SU-DHL-6 (cell line): ENCODE results near the gene ANKRD22.

ENCODE experiments used
- H2AFZ ChIP-seq: fragments of 200-600 bp; sonication (generic); 2 replicates; pipeline ENCODE4 v1.6.1; 2014; ENCODE audit warnings: low read depth, mild to moderate bottlenecking, moderate library complexity, mixed read lengths, antibody characterized with exemption, low read length; ENCODE audit not compliant: severe bottlenecking
- H3F3A ChIP-seq: fragments of 200-600 bp; shearing (Covaris generic); 2 replicates; pipeline ENCODE4 v1.6.0; 2016; ENCODE audit warnings: antibody characterized with exemption, mild to moderate bottlenecking; ENCODE audit not compliant: insufficient read depth
- H3K27ac ChIP-seq: fragments of 200-600 bp; sonication (generic); 2 replicates; pipeline ENCODE4 v1.5.1; 2016; ENCODE audit warnings: low read depth, mild to moderate bottlenecking, low read length, moderate library complexity, mixed read lengths
- H3K27me3 ChIP-seq: fragments of 200-600 bp; sonication (generic), shearing (Covaris generic); 2 replicates; pipeline ENCODE4 v1.6.0; 2014; ENCODE audit warnings: mild to moderate bottlenecking, low read length
- H3K36me3 ChIP-seq: fragments of 200-600 bp; sonication (generic); 2 replicates; pipeline ENCODE4 v1.6.1; 2014; ENCODE audit warnings: mild to moderate bottlenecking, low read length, mixed read lengths
- H3K4me2 ChIP-seq: fragments of 300-600, 200-600 bp; shearing (Covaris generic), sonication (generic); 2 replicates; pipeline ENCODE4 v1.6.0; 2014; ENCODE audit warnings: low read length, low read depth, mild to moderate bottlenecking; ENCODE audit not compliant: poor library complexity, severe bottlenecking
- H3K4me3 ChIP-seq: fragments of 200-600 bp; sonication (generic); 2 replicates; pipeline ENCODE4 v1.5.1; 2014; ENCODE audit warnings: antibody characterized with exemption, low read length, mild to moderate bottlenecking, mixed read lengths; ENCODE audit not compliant: insufficient read depth, poor library complexity, severe bottlenecking
- H3K79me2 ChIP-seq: fragments of 200-600 bp; sonication (generic); 2 replicates; pipeline ENCODE4 v1.6.1; 2014; ENCODE audit warnings: mild to moderate bottlenecking, low read length, moderate library complexity; ENCODE audit not compliant: insufficient read depth
- H3K9ac ChIP-seq: fragments of 200-600 bp; sonication (generic); 2 replicates; pipeline ENCODE4 v1.7.0; 2014; ENCODE audit warnings: mild to moderate bottlenecking, low read length
- H3K9me2 ChIP-seq: fragments of 200-600 bp; sonication (generic); replicated peaks from 2 replicates; pipeline ENCODE4 v1.6.1; 2014; ENCODE audit warnings: low read length; ENCODE audit not compliant: insufficient read depth
- H3K9me3 ChIP-seq: fragments of 200-600 bp; sonication (generic); 2 replicates; pipeline ENCODE4 v1.6.1; 2014; ENCODE audit warnings: low read length, mixed read lengths; ENCODE audit not compliant: insufficient read depth
- H4K20me1 ChIP-seq: fragments of 200-600 bp; sonication (generic); 2 replicates; pipeline ENCODE4 v1.6.1; 2014; ENCODE audit warnings: low read depth, mild to moderate bottlenecking, antibody characterized with exemption, low read length, moderate library complexity, mixed read lengths
- EZH2phosphoT487 ChIP-seq: fragments of 200-600 bp; sonication (generic), shearing (Covaris generic); conservative IDR thresholded peaks from 2 replicates; pipeline ENCODE4 v1.6.1; 2018; ENCODE audit warnings: mild to moderate bottlenecking, antibody characterized with exemption, low read length, moderate library complexity, mixed read lengths
- TF ChIP-seq, protein P1 (sequence below): fragments of 200-600 bp; sonication (generic); IDR thresholded peaks from one replicate; pipeline ENCODE4 v1.5.1; 2017; ENCODE audit warnings: antibody characterized with exemption, mild to moderate bottlenecking, low read length, moderate library complexity; ENCODE audit not compliant: insufficient read depth, poor library complexity, severe bottlenecking

Gene ANKRD22

DNA sequence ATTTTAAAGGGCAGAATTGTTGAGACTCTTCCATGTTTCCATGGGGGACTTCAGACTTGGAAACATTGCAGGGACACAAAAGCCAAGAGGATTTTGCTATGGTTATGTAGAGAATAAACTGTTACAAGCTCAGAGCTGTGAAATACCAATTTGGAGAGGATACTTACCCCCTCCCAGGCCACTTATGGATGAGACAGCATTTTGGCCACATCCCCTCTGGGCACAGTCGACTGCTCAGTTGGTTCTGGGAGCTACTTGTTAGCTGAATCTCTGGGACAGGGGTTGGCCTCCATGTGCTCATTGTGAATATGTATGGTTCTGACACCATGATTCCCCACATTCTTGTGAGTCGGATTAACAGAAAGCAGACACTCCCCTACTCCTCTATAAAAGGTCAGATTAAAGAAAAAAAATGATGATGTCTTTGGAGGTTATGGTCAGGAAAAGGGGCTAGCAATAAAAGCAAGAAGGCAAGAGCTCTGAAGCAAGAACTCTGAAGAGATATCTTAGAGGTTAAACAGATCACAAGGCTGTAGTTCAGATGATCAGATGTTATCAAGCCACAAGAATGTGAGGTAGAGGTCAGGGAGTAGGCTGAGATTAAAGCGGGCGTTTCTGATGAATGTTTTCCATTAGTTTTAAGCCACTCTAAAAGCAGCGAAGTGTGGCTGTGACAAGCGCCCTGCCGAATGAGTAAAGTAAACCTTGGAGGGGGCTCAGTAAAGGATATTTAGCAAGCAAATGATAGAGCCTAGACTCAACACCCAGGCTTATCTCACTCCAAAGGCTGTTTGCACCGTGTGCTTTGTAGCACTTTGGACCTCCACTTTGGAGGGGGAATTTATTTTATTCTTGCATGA is 45.6 kb upstream of the ANKRD22 start:
- Histone ChIP-seq H3K9ac (no peak overlapping the region), H3K36me3 (0 out of 2 replicates have a peak, but pooled peaks cover 4% of the 10 kb centered on the region), H3K27ac (no peak overlapping the region), H4K20me1 (no peaks in the 10 kb centered on the region), H3K4me2 (no peak overlapping the region), H3K79me2 (0 out of 2 replicates have a peak, but pooled peaks cover 12% of the 10 kb centered on the region), H2AFZ (no peak overlapping the region), H3K9me2 (no peaks in the 10 kb centered on the region), H3K4me3 (no peak overlapping the region), H3F3A (no peaks in the 10 kb centered on the region), H3K27me3 (no peaks in the 10 kb centered on the region), H3K9me3 (no peaks in the 10 kb centered on the region)
- no peak for TF ChIP-seq EZH2phosphoT487
- TF ChIP-seq, protein P1, sequence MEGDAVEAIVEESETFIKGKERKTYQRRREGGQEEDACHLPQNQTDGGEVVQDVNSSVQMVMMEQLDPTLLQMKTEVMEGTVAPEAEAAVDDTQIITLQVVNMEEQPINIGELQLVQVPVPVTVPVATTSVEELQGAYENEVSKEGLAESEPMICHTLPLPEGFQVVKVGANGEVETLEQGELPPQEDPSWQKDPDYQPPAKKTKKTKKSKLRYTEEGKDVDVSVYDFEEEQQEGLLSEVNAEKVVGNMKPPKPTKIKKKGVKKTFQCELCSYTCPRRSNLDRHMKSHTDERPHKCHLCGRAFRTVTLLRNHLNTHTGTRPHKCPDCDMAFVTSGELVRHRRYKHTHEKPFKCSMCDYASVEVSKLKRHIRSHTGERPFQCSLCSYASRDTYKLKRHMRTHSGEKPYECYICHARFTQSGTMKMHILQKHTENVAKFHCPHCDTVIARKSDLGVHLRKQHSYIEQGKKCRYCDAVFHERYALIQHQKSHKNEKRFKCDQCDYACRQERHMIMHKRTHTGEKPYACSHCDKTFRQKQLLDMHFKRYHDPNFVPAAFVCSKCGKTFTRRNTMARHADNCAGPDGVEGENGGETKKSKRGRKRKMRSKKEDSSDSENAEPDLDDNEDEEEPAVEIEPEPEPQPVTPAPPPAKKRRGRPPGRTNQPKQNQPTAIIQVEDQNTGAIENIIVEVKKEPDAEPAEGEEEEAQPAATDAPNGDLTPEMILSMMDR, result no peak

DNA sequence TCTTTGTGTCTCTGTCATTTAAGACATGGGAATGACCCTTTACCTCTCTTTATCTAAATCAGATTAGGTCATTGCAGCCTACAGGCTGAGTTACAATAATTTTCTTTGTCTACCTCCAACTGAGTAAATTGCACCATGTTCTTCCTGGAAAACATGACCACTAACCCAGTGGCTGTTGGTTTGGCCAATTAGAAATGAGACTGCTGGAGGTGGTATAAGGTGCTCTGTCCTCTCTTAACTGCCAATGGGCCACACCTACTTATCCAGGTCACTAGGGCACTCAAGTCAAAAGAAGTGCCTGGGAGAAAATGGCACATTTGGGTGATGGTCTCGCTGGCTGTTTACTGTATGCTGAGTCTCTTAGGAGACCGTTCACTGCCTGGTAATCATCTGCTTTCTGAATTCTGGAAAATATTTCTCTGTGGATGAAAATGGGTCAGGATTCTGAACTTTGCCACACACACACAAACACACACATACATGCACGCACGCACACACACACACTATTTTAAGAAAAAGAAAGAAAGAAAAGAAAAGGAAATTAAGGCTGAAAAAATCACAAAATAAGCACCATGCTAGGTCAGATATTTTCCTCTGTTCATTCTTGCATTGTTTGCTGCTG is 44.8 kb upstream of the ANKRD22 start:
- Histone ChIP-seq H3K9me3 (no peaks in the 10 kb centered on the region), H2AFZ (no peak overlapping the region), H3K27ac (no peak overlapping the region), H3F3A (no peaks in the 10 kb centered on the region), H3K36me3 (no peaks in the 10 kb centered on the region), H3K27me3 (no peaks in the 10 kb centered on the region), H3K4me2 (no peak overlapping the region), H4K20me1 (no peaks in the 10 kb centered on the region), H3K4me3 (no peak overlapping the region), H3K9me2 (no peaks in the 10 kb centered on the region), H3K79me2 (peaks cover 19% of the 10 kb centered on the region; the same call in 1 of the 2 replicates), H3K9ac (no peak overlapping the region)
- TF ChIP-seq, protein P1, result no peak
- no peak for TF ChIP-seq EZH2phosphoT487

DNA sequence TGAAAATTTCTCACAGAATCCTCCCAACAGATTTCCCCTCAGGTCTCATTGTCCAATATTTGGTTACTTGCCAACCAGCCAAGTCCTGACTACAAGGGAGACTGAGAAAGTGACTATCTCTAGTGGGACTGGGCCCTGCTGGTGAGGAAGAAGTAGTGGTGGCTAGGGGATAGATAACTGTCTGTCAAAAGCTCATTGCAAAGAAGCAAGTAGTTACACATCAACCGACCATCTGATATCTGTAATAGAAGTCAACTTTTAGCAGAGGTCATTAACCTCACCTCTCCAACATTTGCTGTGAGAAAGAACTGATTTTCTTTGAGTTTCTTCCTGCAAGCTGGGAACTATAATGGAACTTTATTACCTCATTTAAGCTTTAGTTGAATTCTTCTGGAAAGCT is 43.6 kb upstream of the ANKRD22 start:
- no peaks in the 10 kb centered on the region for H4K20me1 ChIP-seq
- H3K79me2 ChIP-seq, result peaks cover 20% of the 10 kb centered on the region; the same call in 1 of the 2 replicates
- no peak for TF ChIP-seq EZH2phosphoT487
- TF ChIP-seq, protein P1, result no peak
- H3K9me3 ChIP-seq, result no peaks in the 10 kb centered on the region
- H3K27ac ChIP-seq, result no peak overlapping the region
- no peaks in the 10 kb centered on the region for H3K9me2 ChIP-seq
- no peaks in the 10 kb centered on the region for H3K27me3 ChIP-seq
- no peak overlapping the region for H2AFZ ChIP-seq
- H3K4me2 ChIP-seq, result no peak overlapping the region
- no peaks in the 10 kb centered on the region for H3K36me3 ChIP-seq
- no peaks in the 10 kb centered on the region for H3F3A ChIP-seq
- no peak overlapping the region for H3K4me3 ChIP-seq
- H3K9ac ChIP-seq, result no peak overlapping the region
